SK-N-SH (cell line): ENCODE data around the gene SLC22A17. TPM values are rescaled to one million over a fixed set of nuclear protein-coding genes. Genes with fewer than 3 reads are reported as not detected.

Experiments used
- CTCF ChIA-PET: fragments of 300-600, 350-600 bp; formaldehyde crosslinking; extraction: SDS; loops from one replicate; lab custom pipeline; 2021; lab: Yijun Ruan, JAX
- POLR2A ChIA-PET: fragments of 350-600 bp; sonication (Branson Sonifier 250); formaldehyde crosslinking; extraction: SDS; loops from one replicate; lab custom pipeline; 2020; ENCODE audit warnings: antibody characterized with exemption, inconsistent platforms; lab: Yijun Ruan, JAX
- DNase-seq: peaks from one replicate; pipeline ENCODE4 v3.0.0; 2012
- H2AFZ ChIP-seq: fragments of 200-600 bp; sonication (generic); 2 replicates; pipeline ENCODE4 v1.8.1; 2016; ENCODE audit warnings: antibody characterized with exemption, mild to moderate bottlenecking, low read depth
- H3F3A ChIP-seq: fragments of 200-600 bp; sonication (generic); replicated peaks from 2 replicates; pipeline ENCODE3; 2016; ENCODE audit warnings: antibody characterized with exemption, mild to moderate bottlenecking; ENCODE audit not compliant: insufficient read depth
- H3K27ac ChIP-seq, 2 experiments: fragments of 200-500 bp in 1 of 2; fragments of 200-600 bp in 1 of 2; sonication (Bioruptor generic) in 1 of 2; sonication (generic), shearing (Covaris generic) in 1 of 2; 2 replicates each; pipeline versions ENCODE4 v1.5.1 to v1.6.1; 2014 to 2016; ENCODE audit warnings: low read depth in 2 of 2, inconsistent platforms in 1 of 2, low read length in 1 of 2, mild to moderate bottlenecking in 1 of 2, mixed read lengths in 1 of 2
- H3K27me3 ChIP-seq: fragments of 200-600 bp; sonication (generic), shearing (Covaris generic); 2 replicates; pipeline ENCODE4 v1.6.1; 2016; ENCODE audit warnings: mixed run types; ENCODE audit not compliant: insufficient read depth
- H3K36me3 ChIP-seq, 2 experiments: fragments of 200-500 bp in 1 of 2; fragments of 200-600 bp in 1 of 2; sonication (Bioruptor generic) in 1 of 2; sonication (generic) in 1 of 2; replicated peaks in 1 of 2; 2 replicates each; pipeline versions ENCODE3 to v1.5.1; 2014 to 2016; ENCODE audit warnings: low read length in 1 of 2, mild to moderate bottlenecking in 1 of 2; ENCODE audit not compliant: insufficient read depth in 2 of 2, control insufficient read depth in 1 of 2
- H3K4me1 ChIP-seq, 2 experiments: fragments of 200-500 bp in 1 of 2; fragments of 200-600 bp in 1 of 2; sonication (Bioruptor generic) in 1 of 2; sonication (generic), shearing (Covaris generic) in 1 of 2; 2 replicates each; pipeline versions ENCODE4 v1.5.1 to v1.6.1; 2014 to 2016; ENCODE audit warnings: low read depth in 1 of 2, low read length in 1 of 2, mixed run types in 1 of 2; ENCODE audit not compliant: insufficient read depth in 2 of 2, control insufficient read depth in 1 of 2
- H3K4me2 ChIP-seq: fragments of 200-600 bp; sonication (generic), shearing (Covaris generic); 2 replicates; pipeline ENCODE4 v1.6.1; 2017; ENCODE audit warnings: mixed run types
- H3K4me3 ChIP-seq, 2 experiments: fragments of 200-500 bp in 1 of 2; fragments of 200-600 bp in 1 of 2; sonication (Bioruptor generic) in 1 of 2; sonication (generic), shearing (Covaris generic) in 1 of 2; 2 replicates each; pipeline versions ENCODE4 v1.5.1 to v1.8.1; 2014 to 2016; ENCODE audit warnings: low read depth in 2 of 2, inconsistent platforms in 1 of 2, low read length in 1 of 2, mild to moderate bottlenecking in 1 of 2, mixed read lengths in 1 of 2, moderate library complexity in 1 of 2
- H3K79me2 ChIP-seq: fragments of 200-600 bp; sonication (generic); 2 replicates; pipeline ENCODE4 v1.8.1; 2017; ENCODE audit warnings: mild to moderate bottlenecking; ENCODE audit not compliant: insufficient read depth
- H3K9ac ChIP-seq: fragments of 200-600 bp; sonication (generic); 2 replicates; pipeline ENCODE4 v1.6.1; 2017; ENCODE audit warnings: mixed run types
- H3K9me2 ChIP-seq: fragments of 200-600 bp; sonication (generic); 2 replicates; pipeline ENCODE4 v1.6.1; 2017; ENCODE audit warnings: mixed run types
- H3K9me3 ChIP-seq: fragments of 200-600 bp; sonication (generic); 2 replicates; pipeline ENCODE4 v1.6.1; 2017; ENCODE audit warnings: mixed run types, mild to moderate bottlenecking, moderate library complexity
- H4K20me1 ChIP-seq: fragments of 200-600 bp; sonication (generic); 2 replicates; pipeline ENCODE4 v1.6.1; 2017; ENCODE audit warnings: mild to moderate bottlenecking, mixed run types; ENCODE audit not compliant: insufficient read depth
- CHD2 ChIP-seq: fragments of 150-350 bp; IDR thresholded peaks from 2 replicates; pipeline ENCODE4 v1.6.1; 2018; ENCODE audit warnings: low read length; ENCODE audit not compliant: partially characterized antibody
- EZH2phosphoT487 ChIP-seq: fragments of 200-600 bp; sonication (generic); IDR thresholded peaks from 2 replicates; pipeline ENCODE4 v1.6.1; 2017; ENCODE audit warnings: low read depth, mixed run types, mild to moderate bottlenecking, antibody characterized with exemption, moderate library complexity, borderline replicate concordance
- FOSL2 ChIP-seq: IDR thresholded peaks from 2 replicates; pipeline ENCODE4 v1.4.0; 2012; ENCODE audit warnings: low read depth, mild to moderate bottlenecking, moderate library complexity, borderline replicate concordance
- FOXJ3 ChIP-seq: sonication (generic); formaldehyde crosslinking; IDR thresholded peaks from 2 replicates; pipeline ENCODE4 v1.5.1; 2020; ENCODE audit warnings: mild to moderate bottlenecking, missing genetic modification reagents
- GABPA ChIP-seq: IDR thresholded peaks from 2 replicates; pipeline ENCODE4 v1.4.0; 2012; ENCODE audit warnings: low read depth, mild to moderate bottlenecking
- GATA2 ChIP-seq: sonication (generic); formaldehyde crosslinking; IDR thresholded peaks from 2 replicates; pipeline ENCODE4 v1.5.0; 2020; ENCODE audit warnings: mild to moderate bottlenecking, missing genetic modification reagents
- MEF2A ChIP-seq: IDR thresholded peaks from 2 replicates; pipeline ENCODE4 v1.4.0; 2012; ENCODE audit warnings: low read depth, borderline replicate concordance
- RCOR1 ChIP-seq: fragments of 150-350 bp; IDR thresholded peaks from 2 replicates; pipeline ENCODE4 v1.6.1; 2017; ENCODE audit warnings: antibody characterized with exemption, low read length
- RFX5 ChIP-seq: IDR thresholded peaks from 2 replicates; pipeline ENCODE4 v1.6.1; 2012; ENCODE audit warnings: mild to moderate bottlenecking, improper control_type of control experiment, low read length
- RXRA ChIP-seq: IDR thresholded peaks from 2 replicates; pipeline ENCODE4 v1.4.0; 2012; ENCODE audit warnings: low read depth, mild to moderate bottlenecking, borderline replicate concordance
- TAF1 ChIP-seq: IDR thresholded peaks from 2 replicates; pipeline ENCODE4 v1.6.1; 2012; ENCODE audit warnings: low read depth, mild to moderate bottlenecking, low read length, moderate library complexity, borderline replicate concordance
- YY1 ChIP-seq: IDR thresholded peaks from 2 replicates; pipeline ENCODE4 v1.4.0; 2012; ENCODE audit warnings: low read depth, mild to moderate bottlenecking
- ZBTB33 ChIP-seq: IDR thresholded peaks from 2 replicates; pipeline ENCODE4 v1.4.0; 2012; ENCODE audit warnings: low read depth, borderline replicate concordance
- WGBS: methylation state at CpG from one replicate; pipeline ENCODE4 v1.1.6; 2017; ENCODE audit warnings: low lambda C conversion rate; 5-methylcytosine and 5-hydroxymethylcytosine counted together
- polyA plus RNA-seq, 3 experiments: library from polyadenylated mRNA; depleted of rRNA; stranded (reverse); fragments of >200 nt; gene quantifications; 2 replicates each; pipeline ENCODE4 v1.2.3, GENCODE V29; 2012
- TF ChIP-seq, protein P1 (sequence below): IDR thresholded peaks from 2 replicates; pipeline ENCODE4 v1.4.0; 2012; ENCODE audit warnings: low read depth, borderline replicate concordance
- TF ChIP-seq, protein P2 (sequence below): IDR thresholded peaks from 2 replicates; pipeline ENCODE4 v1.4.0; 2012; ENCODE audit warnings: low read depth
- TF ChIP-seq, protein P3 (sequence below): fragments of 150-350 bp; IDR thresholded peaks from 2 replicates; pipeline ENCODE4 v1.6.1; 2017; ENCODE audit warnings: antibody characterized with exemption, low read length, low read depth, borderline replicate concordance

SLC22A17 gene
- polyA plus RNA-seq, 1 of the 3 experiments (the other 2 are of a cell fraction) = 27.2 TPM

GRCh38 chr14:23316300-23316699 is 36.4 kb downstream of the SLC22A17 start:
- Histone ChIP-seq H4K20me1 (peaks cover 4% of the 10 kb centered on the region; the same call in 1 of the 2 replicates), H3K27ac (peak overlapping the region in 1 of 2 experiments; percentile 15; a peak in 1 of 4 replicates), H3K4me1 (peaks cover 4 to 10% of the 10 kb centered on the region in 2 experiments; a peak in 1 of 4 replicates), H3K79me2 (peaks cover 52% of the 10 kb centered on the region), H3K36me3 (peaks cover 27 to 48% of the 10 kb centered on the region in 2 experiments), H3F3A (peaks cover 47% of the 10 kb centered on the region), H3K4me3 (no peak overlapping the region), H3K9me3 (no peaks in the 10 kb centered on the region), H3K9me2 (no peaks in the 10 kb centered on the region), H3K4me2 (no peak overlapping the region), H3K27me3 (no peaks in the 10 kb centered on the region), H3K9ac (no peak overlapping the region), H2AFZ (no peak overlapping the region)
- ChIA-PET CTCF (no interaction called here), POLR2A (no interaction called here)
- WGBS = 84% methylated on average over 5 of the region's 5 CpGs
- TF ChIP-seq, protein P1, sequence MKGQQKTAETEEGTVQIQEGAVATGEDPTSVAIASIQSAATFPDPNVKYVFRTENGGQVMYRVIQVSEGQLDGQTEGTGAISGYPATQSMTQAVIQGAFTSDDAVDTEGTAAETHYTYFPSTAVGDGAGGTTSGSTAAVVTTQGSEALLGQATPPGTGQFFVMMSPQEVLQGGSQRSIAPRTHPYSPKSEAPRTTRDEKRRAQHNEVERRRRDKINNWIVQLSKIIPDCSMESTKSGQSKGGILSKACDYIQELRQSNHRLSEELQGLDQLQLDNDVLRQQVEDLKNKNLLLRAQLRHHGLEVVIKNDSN = no peak
- TF ChIP-seq, protein P2, sequence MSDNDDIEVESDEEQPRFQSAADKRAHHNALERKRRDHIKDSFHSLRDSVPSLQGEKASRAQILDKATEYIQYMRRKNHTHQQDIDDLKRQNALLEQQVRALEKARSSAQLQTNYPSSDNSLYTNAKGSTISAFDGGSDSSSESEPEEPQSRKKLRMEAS = no peak
- TF ChIP-seq YY1 (no peak), GATA2 (no peak), RCOR1 (no peak), TAF1 (no peak)
- no peak for DNase-seq

DNA sequence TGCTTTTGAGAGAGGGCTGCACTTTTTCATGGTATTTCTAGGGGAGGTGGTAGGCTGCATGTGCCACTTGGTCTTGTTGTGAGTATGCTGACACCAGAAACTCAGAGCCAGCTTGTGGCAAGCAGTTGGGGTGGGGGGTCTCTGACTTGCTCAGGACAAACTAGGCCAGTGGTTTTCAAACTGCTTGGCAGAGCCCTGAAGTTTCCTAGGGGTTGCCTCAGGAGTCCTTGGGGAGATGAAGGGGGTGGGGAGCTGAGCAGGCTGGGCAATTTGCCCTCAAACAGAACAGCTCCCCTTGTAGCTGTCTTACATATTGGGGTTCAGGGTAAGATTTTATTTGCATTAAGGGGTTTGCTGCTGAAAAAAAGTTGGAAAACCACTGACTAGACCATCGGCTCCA is 42.1 kb downstream of the SLC22A17 start:
- Histone ChIP-seq H3K9me2 (no peaks in the 10 kb centered on the region), H3K4me1 (peaks cover 13 to 29% of the 10 kb centered on the region in 2 experiments), H3K4me2 (no peak overlapping the region), H3K27me3 (no peaks in the 10 kb centered on the region), H3K27ac (no peak overlapping the region), H3K9me3 (no peaks in the 10 kb centered on the region), H3F3A (peaks cover 25% of the 10 kb centered on the region), H3K36me3 (peaks cover 41 to 46% of the 10 kb centered on the region in 2 experiments), H3K79me2 (peaks cover 73% of the 10 kb centered on the region), H2AFZ (no peak overlapping the region), H3K9ac (no peak overlapping the region), H3K4me3 (no peak overlapping the region), H4K20me1 (peaks cover 17% of the 10 kb centered on the region)
- CTCF ChIA-PET = interaction anchor here (0.5 to 1.8 kb wide), 7 partner anchors 8 to 72 kb away, joined by 3 to 4 read pairs (median 3); partner anchors contain the start of genes PABPN1 and PPP1R3E
- TF ChIP-seq FOSL2 (no peak), RXRA (no peak), ZBTB33 (no peak), CHD2 (no peak), EZH2phosphoT487 (no peak), FOXJ3 (CRISPR knock-in tag) (no peak), GABPA (no peak), TAF1 (no peak), RCOR1 (no peak), RFX5 (no peak), MEF2A (no peak), YY1 (no peak)
- TF ChIP-seq, protein P3, sequence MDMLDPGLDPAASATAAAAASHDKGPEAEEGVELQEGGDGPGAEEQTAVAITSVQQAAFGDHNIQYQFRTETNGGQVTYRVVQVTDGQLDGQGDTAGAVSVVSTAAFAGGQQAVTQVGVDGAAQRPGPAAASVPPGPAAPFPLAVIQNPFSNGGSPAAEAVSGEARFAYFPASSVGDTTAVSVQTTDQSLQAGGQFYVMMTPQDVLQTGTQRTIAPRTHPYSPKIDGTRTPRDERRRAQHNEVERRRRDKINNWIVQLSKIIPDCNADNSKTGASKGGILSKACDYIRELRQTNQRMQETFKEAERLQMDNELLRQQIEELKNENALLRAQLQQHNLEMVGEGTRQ = no peak
- no peak for DNase-seq
- WGBS = 63% methylated on average over 1 of the region's 1 CpG
- POLR2A ChIA-PET = interaction anchor here (1.1 to 1.6 kb wide), 2 partner anchors 9 to 10 kb away, joined by 3 to 7 read pairs; no protein-coding TSS in a partner anchor
